Parathyroid adenoma (tissue), 2 donors: ENCODE measurements around the gene WRAP53.

Source experiments
- H2AFZ ChIP-seq: fragments of 300-600 bp; sonication (generic); one replicate; pipeline ENCODE4 v1.7.0; 2017; ENCODE audit warnings: antibody characterized with exemption, mild to moderate bottlenecking
- H3K27ac ChIP-seq: fragments of 300-600 bp; sonication (generic); one replicate; pipeline ENCODE4 v1.7.0; 2017
- H3K27me3 ChIP-seq: fragments of 300-600 bp; sonication (generic); one replicate; pipeline ENCODE4 v1.7.0; 2017; ENCODE audit warnings: low read length; ENCODE audit not compliant: control insufficient read depth, insufficient read depth
- H3K36me3 ChIP-seq: fragments of 300-600 bp; sonication (generic); one replicate; pipeline ENCODE4 v1.7.0; 2017; ENCODE audit warnings: low read length; ENCODE audit not compliant: control insufficient read depth, insufficient read depth
- H3K4me1 ChIP-seq: fragments of 300-600 bp; sonication (generic); one replicate; pipeline ENCODE4 v1.7.0; 2017; ENCODE audit warnings: control low read depth
- H3K4me2 ChIP-seq: fragments of 300-600 bp; sonication (generic); one replicate; pipeline ENCODE4 v1.7.0; 2017; ENCODE audit warnings: low read length
- H3K4me3 ChIP-seq: fragments of 300-600 bp; sonication (generic); one replicate; pipeline ENCODE4 v1.7.0; 2017; ENCODE audit warnings: low read depth, low read length
- H3K79me2 ChIP-seq: fragments of 300-600 bp; sonication (generic); one replicate; pipeline ENCODE4 v1.7.0; 2017; ENCODE audit warnings: control low read depth
- H3K9ac ChIP-seq: fragments of 300-600 bp; sonication (generic); one replicate; pipeline ENCODE4 v1.7.0; 2017; ENCODE audit warnings: mild to moderate bottlenecking
- H3K9me3 ChIP-seq: fragments of 300-600 bp; sonication (generic); one replicate; pipeline ENCODE4 v1.7.0; 2017; ENCODE audit warnings: low read length; ENCODE audit not compliant: control insufficient read depth
- TF ChIP-seq, protein P1 (sequence below): fragments of 300-600 bp; sonication (generic); IDR thresholded peaks from one replicate; pipeline ENCODE4 v1.7.0; 2017; ENCODE audit warnings: antibody characterized with exemption, mild to moderate bottlenecking
- donor health status: primary hyperparathyroidism.

Gene WRAP53

DNA sequence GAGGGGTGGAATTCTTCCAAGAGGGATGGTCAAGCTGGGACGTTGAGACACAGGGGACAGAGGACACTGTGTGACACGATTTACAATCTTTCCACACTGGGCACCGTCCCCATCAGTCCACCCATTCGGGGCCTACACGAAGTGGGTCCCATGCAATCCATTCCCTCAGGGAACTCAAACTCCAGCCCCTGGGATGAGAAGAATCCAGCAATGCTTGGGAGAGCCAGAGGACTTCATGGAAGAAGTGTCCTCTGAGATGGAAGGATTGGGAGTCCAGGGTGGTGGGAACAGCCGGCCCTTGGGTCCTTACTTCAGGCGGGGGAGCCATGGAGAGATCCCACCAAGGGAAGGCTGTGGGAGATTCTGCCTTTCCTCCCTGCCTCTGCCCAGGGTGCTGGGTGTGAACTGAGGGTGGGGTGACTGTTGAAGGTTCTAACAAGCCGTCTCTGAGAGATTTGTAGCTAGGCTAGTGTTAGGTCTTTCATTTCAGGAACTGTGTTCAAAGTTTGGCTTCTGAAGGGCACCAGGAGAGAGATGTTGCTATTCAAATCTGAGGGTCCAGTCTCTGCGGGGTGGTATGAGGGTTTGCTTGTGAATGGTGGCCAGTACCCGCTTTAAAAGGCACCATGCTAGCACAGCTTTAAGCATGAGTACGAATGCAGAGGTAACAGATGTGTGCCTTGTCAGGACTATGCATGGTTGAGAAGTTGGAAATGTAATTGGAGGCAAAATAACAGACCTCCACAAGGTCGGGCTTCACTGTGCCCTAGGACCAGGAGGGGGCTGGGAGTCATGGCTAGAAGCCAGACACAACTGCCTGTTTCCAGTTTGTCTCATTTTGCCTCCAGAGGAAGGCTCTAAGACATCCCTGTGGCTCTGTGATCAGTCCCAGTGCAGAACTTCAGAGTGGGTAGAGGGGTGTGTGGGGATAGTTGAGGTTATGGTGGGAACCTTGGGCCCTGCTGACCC lies 35.6 kb upstream of the WRAP53 start:
- Histone ChIP-seq H3K27ac (no peak overlapping the region), H3K4me1 (peaks cover 3% of the 10 kb centered on the region), H3K4me2 (no peak overlapping the region), H3K79me2 (no peaks in the 10 kb centered on the region), H3K9ac (no peak overlapping the region), H3K36me3 (no peaks in the 10 kb centered on the region), H3K4me3 (no peak overlapping the region), H2AFZ (no peak overlapping the region), H3K27me3 (no peaks in the 10 kb centered on the region), H3K9me3 (no peaks in the 10 kb centered on the region)
- TF ChIP-seq, protein P1, sequence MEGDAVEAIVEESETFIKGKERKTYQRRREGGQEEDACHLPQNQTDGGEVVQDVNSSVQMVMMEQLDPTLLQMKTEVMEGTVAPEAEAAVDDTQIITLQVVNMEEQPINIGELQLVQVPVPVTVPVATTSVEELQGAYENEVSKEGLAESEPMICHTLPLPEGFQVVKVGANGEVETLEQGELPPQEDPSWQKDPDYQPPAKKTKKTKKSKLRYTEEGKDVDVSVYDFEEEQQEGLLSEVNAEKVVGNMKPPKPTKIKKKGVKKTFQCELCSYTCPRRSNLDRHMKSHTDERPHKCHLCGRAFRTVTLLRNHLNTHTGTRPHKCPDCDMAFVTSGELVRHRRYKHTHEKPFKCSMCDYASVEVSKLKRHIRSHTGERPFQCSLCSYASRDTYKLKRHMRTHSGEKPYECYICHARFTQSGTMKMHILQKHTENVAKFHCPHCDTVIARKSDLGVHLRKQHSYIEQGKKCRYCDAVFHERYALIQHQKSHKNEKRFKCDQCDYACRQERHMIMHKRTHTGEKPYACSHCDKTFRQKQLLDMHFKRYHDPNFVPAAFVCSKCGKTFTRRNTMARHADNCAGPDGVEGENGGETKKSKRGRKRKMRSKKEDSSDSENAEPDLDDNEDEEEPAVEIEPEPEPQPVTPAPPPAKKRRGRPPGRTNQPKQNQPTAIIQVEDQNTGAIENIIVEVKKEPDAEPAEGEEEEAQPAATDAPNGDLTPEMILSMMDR, result no peak

DNA sequence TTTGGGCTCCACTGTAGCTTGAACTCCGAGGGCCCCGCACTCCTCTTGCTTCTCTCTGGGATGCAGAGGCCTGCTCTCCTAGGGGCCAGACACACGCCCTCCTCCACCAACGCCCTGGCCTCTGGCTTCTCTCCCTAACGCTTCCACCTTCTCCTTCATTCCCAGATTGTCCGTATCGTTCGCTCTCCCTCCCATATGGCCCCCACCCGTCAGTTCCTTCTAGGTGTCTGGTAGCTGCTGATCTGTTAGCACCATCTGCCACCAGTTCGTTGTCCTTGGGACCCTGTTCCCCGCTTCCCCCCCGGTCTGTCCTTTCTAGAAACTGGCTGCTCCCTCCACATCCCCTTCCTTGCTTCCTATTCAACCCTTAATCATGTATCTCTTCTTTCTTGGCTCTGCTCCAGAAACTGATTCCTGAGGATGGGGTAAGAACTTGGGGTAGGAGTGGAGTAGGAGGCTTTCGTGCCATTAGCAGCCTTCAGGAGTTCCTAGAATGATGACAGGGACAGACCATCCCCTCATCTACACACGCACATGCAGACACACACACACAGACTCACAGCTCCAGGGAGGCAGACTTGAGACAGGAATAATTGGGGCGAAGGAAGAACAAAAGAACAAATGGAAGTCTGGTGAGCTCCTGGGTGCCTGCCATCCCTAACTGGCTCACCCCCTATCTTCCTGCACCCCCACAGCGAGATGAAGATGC lies 33.3 kb upstream of the WRAP53 start:
- H3K4me1 ChIP-seq, result peaks cover 3% of the 10 kb centered on the region
- no peaks in the 10 kb centered on the region for H3K36me3 ChIP-seq
- H3K4me3 ChIP-seq, result no peak overlapping the region
- no peak overlapping the region for H2AFZ ChIP-seq
- H3K27me3 ChIP-seq, result no peaks in the 10 kb centered on the region
- TF ChIP-seq, protein P1, result no peak
- H3K4me2 ChIP-seq, result no peak overlapping the region
- H3K9me3 ChIP-seq, result no peaks in the 10 kb centered on the region
- no peaks in the 10 kb centered on the region for H3K79me2 ChIP-seq
- H3K27ac ChIP-seq, result no peak overlapping the region
- H3K9ac ChIP-seq, result no peak overlapping the region

DNA sequence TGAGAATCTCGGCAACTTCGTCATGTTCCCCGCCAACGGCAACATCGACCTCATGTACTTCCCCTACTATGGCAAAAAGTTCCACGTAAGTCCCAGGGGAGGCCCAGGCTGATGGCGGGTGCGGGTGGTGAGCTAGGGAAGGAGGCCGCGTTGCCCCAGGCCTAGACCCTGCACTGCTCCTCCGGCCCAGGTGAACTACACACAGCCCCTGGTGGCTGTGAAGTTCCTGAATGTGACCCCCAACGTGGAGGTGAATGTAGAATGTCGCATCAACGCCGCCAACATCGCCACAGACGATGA lies 32.8 kb upstream of the WRAP53 start:
- Histone ChIP-seq H3K9me3 (no peaks in the 10 kb centered on the region), H3K79me2 (no peaks in the 10 kb centered on the region), H3K4me2 (no peak overlapping the region), H3K4me3 (no peak overlapping the region), H3K36me3 (no peaks in the 10 kb centered on the region), H3K4me1 (peaks cover 1% of the 10 kb centered on the region), H2AFZ (no peak overlapping the region), H3K9ac (no peak overlapping the region), H3K27ac (no peak overlapping the region), H3K27me3 (no peaks in the 10 kb centered on the region)
- TF ChIP-seq, protein P1, result no peak

DNA sequence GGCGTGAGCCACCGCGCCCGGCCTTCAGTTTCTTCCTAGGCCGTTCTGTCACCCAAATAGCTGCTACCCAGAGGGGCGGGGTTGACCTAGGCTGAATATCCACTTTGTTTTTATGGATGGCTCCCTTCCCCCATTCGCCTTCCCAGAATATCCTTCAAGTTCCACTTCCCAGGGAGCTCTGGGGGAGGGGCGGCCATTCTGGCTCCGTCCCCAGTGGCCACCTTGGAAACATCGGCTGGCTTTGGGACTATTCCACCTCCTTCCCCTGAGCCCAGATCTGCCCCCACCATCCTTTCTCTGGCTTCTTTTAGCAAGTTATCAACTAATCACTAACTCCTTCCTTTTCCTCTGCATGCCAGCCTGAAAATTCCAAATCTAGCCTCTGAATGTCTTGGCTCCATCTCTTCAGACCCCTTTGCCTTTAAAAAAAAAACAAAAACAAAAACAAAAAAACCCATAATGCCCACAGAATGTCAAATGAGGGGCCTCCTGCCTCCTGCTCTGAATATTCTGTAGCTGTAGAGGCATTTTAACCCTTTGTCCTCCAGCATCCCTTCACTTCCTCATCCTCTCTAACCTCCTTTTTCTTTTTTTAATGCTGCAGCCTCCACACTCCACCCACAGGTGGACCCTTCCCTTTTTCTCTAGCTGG lies 31.2 kb upstream of the WRAP53 start:
- Histone ChIP-seq H3K79me2 (no peaks in the 10 kb centered on the region), H3K27ac (no peak overlapping the region), H2AFZ (no peak overlapping the region), H3K4me2 (no peak overlapping the region), H3K9me3 (no peaks in the 10 kb centered on the region), H3K4me3 (no peak overlapping the region), H3K9ac (no peak overlapping the region), H3K27me3 (no peaks in the 10 kb centered on the region), H3K4me1 (no peaks in the 10 kb centered on the region), H3K36me3 (no peaks in the 10 kb centered on the region)
- TF ChIP-seq, protein P1, result no peak
